ENCODE measurements around the gene ATOSB. TPM values are rescaled to one million over a fixed set of nuclear protein-coding genes. Genes with fewer than 3 reads are reported as not detected.

ATOSB gene
- total RNA-seq, 2 experiments from 2014 or later: 5.0 to 5.1 TPM

GRCh38 chr9:35060548-35061207, 55.0 kb downstream of the ATOSB start:
- Histone ChIP-seq H3K27ac (ENCODE audit: low read depth in 1 of 2, low read length in 2 of 2) (no peak overlapping the region), H3K27me3 (ENCODE audit: control insufficient read depth in 1 of 2, insufficient read depth in 2 of 2, low read length in 2 of 2) (no peaks in the 10 kb centered on the region), H3K4me3 (ENCODE audit: low read length) (no peak overlapping the region), H3K36me3 (ENCODE audit: insufficient read depth, low read length) (peaks cover 99% of the 10 kb centered on the region), H3K4me1 (ENCODE audit: insufficient read depth, low read length) (no peaks in the 10 kb centered on the region), H3K9me3 (ENCODE audit: control insufficient read depth in 1 of 2, insufficient read depth in 1 of 2, low read length in 2 of 2) (no peaks in the 10 kb centered on the region)
- H3K36me3 Mint-ChIP-seq (ENCODE audit: low read depth): peaks cover 100% of the 10 kb centered on the region
- POLR2A ChIA-PET: no interaction called here
- no peaks in the 10 kb centered on the region for H3K9me3 Mint-ChIP-seq
- H3K27me3 Mint-ChIP-seq: no peaks in the 10 kb centered on the region
- intact Hi-C loops (cut with DNase I, micrococcal nuclease): no loop called here
- no peak overlapping the region for H3K27ac Mint-ChIP-seq
- no peak overlapping the region for H3K4me3 Mint-ChIP-seq
- no peak for TF ChIP-seq CTCF (IDR thresholded peaks at IDR 0.05)
- CTCF ChIA-PET: no interaction called here
- ATAC-seq (ENCODE audit: poor library complexity) (no peak), DNase-seq (no peak)
- no peaks in the 10 kb centered on the region for H3K4me1 Mint-ChIP-seq (ENCODE audit: low read depth)

GRCh38 chr9:35059438-35059837, 56.2 kb downstream of the ATOSB start:
- no peaks in the 10 kb centered on the region for H3K9me3 ChIP-seq (ENCODE audit: control insufficient read depth in 1 of 2, insufficient read depth in 1 of 2, low read length in 2 of 2)
- intact Hi-C loops (cut with DNase I, micrococcal nuclease): no loop called here
- H3K4me1 Mint-ChIP-seq (ENCODE audit: low read depth): no peaks in the 10 kb centered on the region
- no peaks in the 10 kb centered on the region for H3K27me3 Mint-ChIP-seq
- TF ChIP-seq CTCF (IDR thresholded peaks at IDR 0.05): no peak
- no peaks in the 10 kb centered on the region for H3K27me3 ChIP-seq (ENCODE audit: control insufficient read depth in 1 of 2, insufficient read depth in 2 of 2, low read length in 2 of 2)
- ATAC-seq (ENCODE audit: poor library complexity) (no peak), DNase-seq (no peak)
- peaks cover 99% of the 10 kb centered on the region for H3K36me3 Mint-ChIP-seq (ENCODE audit: low read depth)
- ChIA-PET POLR2A (interaction anchor here (1.5 kb wide), 1 partner anchor 20 kb away, joined by 3 read pairs; the partner anchor contains the start of gene FANCG), CTCF (no interaction called here)
- H3K27ac ChIP-seq (ENCODE audit: low read depth in 1 of 2, low read length in 2 of 2): no peak overlapping the region
- no peak overlapping the region for H3K4me3 ChIP-seq (ENCODE audit: low read length)
- no peak overlapping the region for H3K4me3 Mint-ChIP-seq
- no peak overlapping the region for H3K27ac Mint-ChIP-seq
- no peaks in the 10 kb centered on the region for H3K9me3 Mint-ChIP-seq
- peaks cover 96% of the 10 kb centered on the region for H3K36me3 ChIP-seq (ENCODE audit: insufficient read depth, low read length)
- H3K4me1 ChIP-seq (ENCODE audit: insufficient read depth, low read length): no peaks in the 10 kb centered on the region

DNA sequence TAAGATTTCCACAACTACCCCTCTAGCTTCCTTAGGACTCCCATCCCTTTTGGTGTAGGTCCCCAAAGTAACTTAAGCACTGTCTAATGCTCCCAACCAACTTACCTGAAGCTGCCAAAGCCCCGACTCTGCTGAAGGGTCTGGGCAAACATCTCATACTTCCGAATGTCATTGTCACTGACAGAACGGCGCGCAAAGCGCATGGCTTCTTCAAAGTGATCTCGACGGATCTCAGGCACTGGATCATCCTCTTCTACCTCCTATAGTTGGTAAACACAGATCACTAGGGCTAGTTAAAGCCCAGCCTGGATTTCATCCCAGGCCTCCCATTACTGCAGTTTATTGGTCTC, 58.4 kb downstream of the ATOSB start:
- H3K36me3 Mint-ChIP-seq (ENCODE audit: low read depth): peaks cover 94% of the 10 kb centered on the region
- H3K27ac Mint-ChIP-seq: no peak overlapping the region

More for the DNA sequence above, 58.4 kb downstream of the ATOSB start:
- CTCF ChIA-PET: no interaction called here
- Mint-ChIP-seq H3K4me3 (no peak overlapping the region), H3K4me1 (ENCODE audit: low read depth) (no peaks in the 10 kb centered on the region), H3K27me3 (no peaks in the 10 kb centered on the region), H3K9me3 (no peaks in the 10 kb centered on the region)
- POLR2A ChIA-PET: no interaction called here
- DNase-seq (no peak), ATAC-seq (ENCODE audit: poor library complexity) (no peak)
- no peaks in the 10 kb centered on the region for H3K9me3 ChIP-seq (ENCODE audit: control insufficient read depth in 1 of 2, insufficient read depth in 1 of 2, low read length in 2 of 2)
- H3K4me3 ChIP-seq (ENCODE audit: low read length): no peak overlapping the region
- H3K36me3 ChIP-seq (ENCODE audit: insufficient read depth, low read length): peaks cover 77% of the 10 kb centered on the region
- intact Hi-C loops (cut with DNase I, micrococcal nuclease): no loop called here
- H3K27me3 ChIP-seq (ENCODE audit: control insufficient read depth in 1 of 2, insufficient read depth in 2 of 2, low read length in 2 of 2): no peaks in the 10 kb centered on the region
- no peak overlapping the region for H3K27ac ChIP-seq (ENCODE audit: low read depth in 1 of 2, low read length in 2 of 2)
- no peak for TF ChIP-seq CTCF (IDR thresholded peaks at IDR 0.05)
- no peaks in the 10 kb centered on the region for H3K4me1 ChIP-seq (ENCODE audit: insufficient read depth, low read length)

Measured in CD4-positive, alpha-beta T cell (primary cell).